Measurements from ENCODE around the gene GNAI2.
A peak's percentile ranks its signal among the peaks of the same experiment; 100 is the strongest.
"Not testable (repeated sequence)": the region's sequence is repeated elsewhere in the genome, so short reads cannot be mapped to it uniquely, and the experiment has no call there.

GNAI2 gene

GRCh38 chr3:50221411-50222168 is 14.4 kb upstream of the GNAI2 start:
- H3K27ac ChIP-seq = no peak overlapping the region
- no peak for DNase-seq (ENCODE audit: low read depth, low spot score)

- DNase-seq (ENCODE audit: low read depth, low spot score) = no peak
These were observed 13.9 kb upstream of the GNAI2 start for GRCh38 chr3:50222169-50222528.

GRCh38 chr3:50224639-50225038 is 11.4 kb upstream of the GNAI2 start:
- H3K27ac ChIP-seq = no peak overlapping the region
- DNase-seq (ENCODE audit: low read depth, low spot score) = no peak

More at GRCh38 chr3:50222169-50222528, 13.9 kb upstream of the GNAI2 start:
- H3K27ac ChIP-seq = no peak overlapping the region

GRCh38 chr3:50226888-50227389 is 9.1 kb upstream of the GNAI2 start:
- DNase-seq (ENCODE audit: low read depth, low spot score) = no peak
- peak overlapping the region; percentile 73 for H3K27ac ChIP-seq

- peak; percentile 44 for DNase-seq (ENCODE audit: low read depth, low spot score)
- H3K27ac ChIP-seq = peak overlapping the region; percentile 73
These were observed 8.4 kb upstream of the GNAI2 start for GRCh38 chr3:50227390-50228183.

GRCh38 chr3:50228184-50228763 is 7.7 kb upstream of the GNAI2 start:
- peak overlapping the region; percentile 73 for H3K27ac ChIP-seq
- DNase-seq (ENCODE audit: low read depth, low spot score) = not testable (repeated sequence)

GRCh38 chr3:50229490-50229889 is 6.5 kb upstream of the GNAI2 start:
- DNase-seq (ENCODE audit: low read depth, low spot score) = no peak
- H3K27ac ChIP-seq = peak overlapping the region; percentile 73

- DNase-seq (ENCODE audit: low read depth, low spot score) = no peak
- H3K27ac ChIP-seq = peak overlapping the region; percentile 73
These were observed 5.8 kb upstream of the GNAI2 start for GRCh38 chr3:50230104-50230793.

- DNase-seq (ENCODE audit: low read depth, low spot score) = no peak
- H3K27ac ChIP-seq = no peak overlapping the region
These were observed 5.2 kb upstream of the GNAI2 start for GRCh38 chr3:50230794-50231125.

- DNase-seq (ENCODE audit: low read depth, low spot score) = no peak
- H3K27ac ChIP-seq = no peak overlapping the region
These were observed 4.4 kb upstream of the GNAI2 start for GRCh38 chr3:50231581-50231980.

- no peak overlapping the region for H3K27ac ChIP-seq
- no peak for DNase-seq (ENCODE audit: low read depth, low spot score)
These were observed 3.7 kb upstream of the GNAI2 start for GRCh38 chr3:50232303-50232702.

- peak overlapping the region; percentile 40 for H3K27ac ChIP-seq
- no peak for DNase-seq (ENCODE audit: low read depth, low spot score)
These were observed 2.8 kb upstream of the GNAI2 start for GRCh38 chr3:50233176-50233575.

GRCh38 chr3:50236484-50237132 is 604 bp downstream of the GNAI2 start:
- no peak for DNase-seq (ENCODE audit: low read depth, low spot score)
- H3K27ac ChIP-seq = peak overlapping the region; percentile 76

- DNase-seq (ENCODE audit: low read depth, low spot score) = no peak
- peak overlapping the region; percentile 76 for H3K27ac ChIP-seq
These were observed 1.2 kb downstream of the GNAI2 start for GRCh38 chr3:50237133-50237651.

- peak overlapping the region; percentile 76 for H3K27ac ChIP-seq
- no peak for DNase-seq (ENCODE audit: low read depth, low spot score)
These were observed 1.9 kb downstream of the GNAI2 start for GRCh38 chr3:50237754-50238548.

GRCh38 chr3:50238549-50239026 is 2.6 kb downstream of the GNAI2 start:
- peak overlapping the region; percentile 76 for H3K27ac ChIP-seq
- DNase-seq (ENCODE audit: low read depth, low spot score) = no peak

GRCh38 chr3:50239649-50240048 is 3.6 kb downstream of the GNAI2 start:
- no peak overlapping the region for H3K27ac ChIP-seq
- DNase-seq (ENCODE audit: low read depth, low spot score) = no peak

GRCh38 chr3:50241163-50241562 is 5.2 kb downstream of the GNAI2 start:
- H3K27ac ChIP-seq = no peak overlapping the region
- no peak for DNase-seq (ENCODE audit: low read depth, low spot score)

All from epithelial cell of prostate (primary cell).